ENCODE data around the gene ZMYM3.

ZMYM3 gene

DNA sequence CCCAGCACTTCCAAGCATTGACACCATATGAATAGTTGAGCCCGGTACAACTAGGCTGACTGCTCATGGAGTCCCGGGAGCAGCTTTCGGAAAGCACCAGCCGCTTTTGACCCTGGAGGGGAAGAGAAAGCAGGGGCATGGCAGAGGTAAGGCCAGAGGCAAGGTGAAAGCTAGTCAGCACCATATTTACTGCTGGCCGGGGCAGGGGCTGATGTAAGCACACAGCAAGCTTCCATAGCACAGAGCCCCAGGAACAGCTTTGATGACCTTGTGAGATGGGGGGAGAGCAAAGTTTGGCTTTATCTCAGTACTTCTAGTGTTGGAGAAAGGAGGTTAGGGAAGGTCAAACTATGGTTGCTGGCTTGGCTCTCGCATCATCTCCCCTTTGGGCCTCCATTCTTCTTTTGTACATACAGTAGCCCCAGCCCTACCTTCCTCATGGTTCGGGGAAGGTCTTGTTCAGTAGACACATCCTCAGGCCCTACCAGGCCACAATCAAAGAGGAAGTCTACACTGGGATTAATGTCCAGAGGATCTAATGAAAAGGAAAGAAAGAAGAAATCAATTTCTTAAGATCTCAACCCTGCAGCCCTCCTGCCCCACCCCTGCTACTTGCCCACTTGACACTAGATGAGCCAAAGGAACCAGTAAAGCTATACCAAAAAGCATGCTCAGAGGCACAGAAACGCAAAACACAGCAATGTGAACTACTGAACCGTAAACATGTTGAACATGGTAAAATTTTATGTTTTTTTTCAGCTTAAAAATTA, 9.4 kb downstream of the ZMYM3 start:
- DNase-seq (ENCODE audit: extremely low spot score): no peak
- ChIA-PET CTCF (no interaction called here), POLR2A (no interaction called here)
- TF ChIP-seq FOXK2 (IDR thresholded peaks at IDR 0.05) (no peak), BHLHE40 (IDR thresholded peaks at IDR 0.05; ENCODE audit: borderline replicate concordance) (no peak), HDGF (IDR thresholded peaks at IDR 0.05; ENCODE audit: borderline replicate concordance) (no peak), SUZ12 (IDR thresholded peaks at IDR 0.05) (no peak), ZNF384 (IDR thresholded peaks at IDR 0.05) (no peak), FOXA1 (IDR thresholded peaks at IDR 0.05) (no peak), L3MBTL2 (conservative IDR thresholded peaks at IDR 0.05) (no peak)

DNA sequence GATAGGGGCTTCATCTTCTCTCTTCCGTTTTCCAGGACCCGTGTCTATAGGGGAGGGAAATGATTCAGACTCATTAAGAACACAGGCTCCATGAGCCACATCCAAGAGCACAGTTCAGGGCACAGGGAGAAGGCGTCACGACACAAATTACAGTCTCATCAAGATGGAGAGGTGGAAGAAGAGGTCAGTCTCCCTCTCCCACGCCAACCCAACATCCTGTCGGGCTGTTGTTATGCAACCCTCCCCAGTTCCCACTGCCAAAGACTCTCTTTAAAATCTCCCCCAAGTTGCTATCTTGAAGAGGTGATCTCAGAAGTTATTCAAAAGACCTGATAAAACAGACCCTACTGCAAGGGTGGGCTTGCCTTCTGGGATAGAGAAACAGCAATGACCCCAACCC, 12.6 kb downstream of the ZMYM3 start:
- ChIA-PET POLR2A (no interaction called here), CTCF (no interaction called here)
- no peak for DNase-seq (ENCODE audit: extremely low spot score)
- TF ChIP-seq SUZ12 (IDR thresholded peaks at IDR 0.05) (no peak), ELF4 (IDR thresholded peaks at IDR 0.05) (no peak), CTBP1 (IDR thresholded peaks at IDR 0.05; ENCODE audit: borderline replicate concordance) (no peak), ZNF384 (IDR thresholded peaks at IDR 0.05) (no peak), NFRKB (IDR thresholded peaks at IDR 0.05) (no peak), HDGF (IDR thresholded peaks at IDR 0.05; ENCODE audit: borderline replicate concordance) (no peak), FOXA1 (IDR thresholded peaks at IDR 0.05) (no peak), ARNT (IDR thresholded peaks at IDR 0.05) (no peak), FOXM1 (IDR thresholded peaks at IDR 0.05; ENCODE audit: borderline replicate concordance) (no peak)

DNA sequence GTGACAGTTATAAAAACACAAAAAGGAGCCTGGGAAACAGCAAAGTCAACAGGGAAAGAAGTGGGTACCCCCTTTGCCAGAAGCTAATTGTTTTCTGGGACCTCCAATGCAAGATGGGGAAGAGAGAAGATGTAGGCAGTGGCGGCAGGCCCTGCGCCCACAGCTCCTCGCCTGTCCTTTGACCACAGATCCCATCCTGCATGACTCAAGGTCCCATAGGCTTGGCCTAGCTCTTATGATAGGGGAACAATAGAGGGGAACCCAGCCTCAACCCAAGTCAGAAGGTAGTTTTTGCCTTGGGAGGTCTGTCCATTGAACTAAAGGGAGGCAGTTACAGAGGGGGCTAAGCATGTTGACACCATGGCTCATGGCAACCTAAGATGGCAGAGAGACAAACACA, 14.2 kb downstream of the ZMYM3 start:
- no peak for DNase-seq (ENCODE audit: extremely low spot score)
- POLR2A ChIA-PET: no interaction called here

DNA sequence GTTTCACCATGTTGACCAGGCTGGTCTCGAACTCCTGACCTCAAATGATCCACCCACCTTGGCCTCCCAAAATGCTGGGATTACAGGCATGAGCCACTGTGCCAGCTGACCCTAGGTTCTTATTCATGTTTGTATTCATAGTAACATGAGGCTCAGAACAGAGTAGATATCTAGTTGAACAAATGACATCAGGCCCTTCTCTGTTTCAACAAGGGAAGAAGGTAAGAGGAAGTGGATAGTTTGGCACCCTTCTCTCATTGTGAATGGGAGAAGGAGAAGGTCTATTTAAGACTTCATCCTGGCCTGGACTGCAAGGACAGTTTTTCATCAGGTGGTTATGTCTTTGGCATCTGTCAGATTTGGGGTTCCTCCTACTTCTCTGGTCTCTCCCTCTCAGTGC, 17.1 kb downstream of the ZMYM3 start:
- ChIA-PET POLR2A (no interaction called here), CTCF (no interaction called here)
- TF ChIP-seq ELF4 (IDR thresholded peaks at IDR 0.05) (no peak), FOXK2 (IDR thresholded peaks at IDR 0.05) (no peak), FOXM1 (IDR thresholded peaks at IDR 0.05; ENCODE audit: borderline replicate concordance) (no peak), NFRKB (IDR thresholded peaks at IDR 0.05) (no peak)
- no peak for DNase-seq (ENCODE audit: extremely low spot score)

More for the DNA sequence above, 14.2 kb downstream of the ZMYM3 start:
- CTCF ChIA-PET: no interaction called here
- TF ChIP-seq SP1 (IDR thresholded peaks at IDR 0.05): no peak
- TF ChIP-seq ZNF384 (IDR thresholded peaks at IDR 0.05): no peak
- no peak for TF ChIP-seq LEF1 (IDR thresholded peaks at IDR 0.05; ENCODE audit: borderline replicate concordance)
- no peak for TF ChIP-seq ARNT (IDR thresholded peaks at IDR 0.05)
- no peak for TF ChIP-seq HDGF (IDR thresholded peaks at IDR 0.05; ENCODE audit: borderline replicate concordance)
- TF ChIP-seq, protein P1, sequence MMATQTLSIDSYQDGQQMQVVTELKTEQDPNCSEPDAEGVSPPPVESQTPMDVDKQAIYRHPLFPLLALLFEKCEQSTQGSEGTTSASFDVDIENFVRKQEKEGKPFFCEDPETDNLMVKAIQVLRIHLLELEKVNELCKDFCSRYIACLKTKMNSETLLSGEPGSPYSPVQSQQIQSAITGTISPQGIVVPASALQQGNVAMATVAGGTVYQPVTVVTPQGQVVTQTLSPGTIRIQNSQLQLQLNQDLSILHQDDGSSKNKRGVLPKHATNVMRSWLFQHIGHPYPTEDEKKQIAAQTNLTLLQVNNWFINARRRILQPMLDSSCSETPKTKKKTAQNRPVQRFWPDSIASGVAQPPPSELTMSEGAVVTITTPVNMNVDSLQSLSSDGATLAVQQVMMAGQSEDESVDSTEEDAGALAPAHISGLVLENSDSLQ (IDR thresholded peaks at IDR 0.05): no peak
- no peak for TF ChIP-seq TARDBP (IDR thresholded peaks at IDR 0.05)
- no peak for TF ChIP-seq L3MBTL2 (conservative IDR thresholded peaks at IDR 0.05)
- TF ChIP-seq FOXA1 (IDR thresholded peaks at IDR 0.05): no peak
- no peak for TF ChIP-seq ELF4 (IDR thresholded peaks at IDR 0.05)

DNA sequence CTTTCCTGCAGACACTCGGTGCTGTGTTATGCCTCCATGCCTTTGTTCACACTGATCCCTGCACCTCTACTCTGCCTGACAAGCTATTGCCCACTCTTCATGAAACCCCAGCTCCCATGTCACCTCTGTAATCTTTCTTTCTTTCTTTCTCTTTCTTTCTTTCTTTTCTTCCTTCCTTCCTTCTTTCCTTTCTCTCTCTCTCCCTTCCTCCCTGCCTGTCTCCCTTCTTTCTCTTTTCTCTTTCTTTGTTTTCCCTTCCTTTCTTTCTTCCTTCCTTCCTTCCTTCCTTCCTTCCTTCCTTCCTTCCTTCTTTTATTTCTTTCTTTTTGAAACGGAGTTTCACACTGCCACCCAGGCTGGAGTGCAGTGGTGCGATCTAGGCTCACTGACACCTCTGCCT, 18.5 kb downstream of the ZMYM3 start:
- DNase-seq (ENCODE audit: extremely low spot score): no peak
- ChIA-PET POLR2A (no interaction called here), CTCF (no interaction called here)
- no peak for TF ChIP-seq SP1 (IDR thresholded peaks at IDR 0.05)
- TF ChIP-seq LEF1 (IDR thresholded peaks at IDR 0.05; ENCODE audit: borderline replicate concordance): no peak
- no peak for TF ChIP-seq ELF4 (IDR thresholded peaks at IDR 0.05)
- TF ChIP-seq FOXA1 (IDR thresholded peaks at IDR 0.05): no peak
- TF ChIP-seq FOXK2 (IDR thresholded peaks at IDR 0.05): no peak
- 0 out of 2 replicates have a peak, but pooled peaks have one; percentile 15 for TF ChIP-seq BHLHE40 (IDR thresholded peaks at IDR 0.05; ENCODE audit: borderline replicate concordance)

DNA sequence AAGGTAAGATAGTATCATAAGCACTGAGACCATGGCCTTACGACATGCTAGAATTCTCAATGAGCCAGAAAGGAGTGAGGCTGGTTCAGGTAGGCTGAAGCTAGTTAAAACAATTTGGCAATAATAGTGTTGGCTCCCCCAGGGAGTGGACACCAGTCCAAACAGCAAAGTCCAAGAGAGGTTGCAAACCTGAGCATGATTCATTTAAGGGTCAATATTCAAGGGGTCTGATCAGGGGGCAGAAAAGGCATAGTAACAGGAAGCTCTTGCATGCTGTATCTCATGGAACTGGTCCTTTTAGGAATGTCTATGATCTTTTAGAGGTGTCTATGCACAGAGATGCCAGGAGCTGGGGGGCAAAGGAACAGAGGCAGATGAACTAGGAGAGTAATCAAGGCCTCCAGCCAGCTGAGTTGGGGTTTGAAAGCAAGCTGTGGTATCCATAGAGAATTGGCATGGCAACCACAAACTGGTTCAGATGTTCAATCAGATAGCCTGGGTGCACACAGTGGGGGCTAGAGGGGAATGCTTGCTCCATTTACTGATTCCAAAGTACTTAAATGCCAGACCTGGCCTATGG, 25.8 kb downstream of the ZMYM3 start:
- DNase-seq (ENCODE audit: extremely low spot score): no peak
- ChIA-PET CTCF (interaction anchor here (0.8 to 1.2 kb wide), 2 partner anchors 16 to 26 kb away, joined by 3 to 4 read pairs; partner anchors contain the start of gene ZMYM3), POLR2A (interaction anchor here (1.0 to 2.0 kb wide), 3 partner anchors 23 to 46 kb away, joined by 3 to 8 read pairs (median 3); no protein-coding TSS in a partner anchor)
- TF ChIP-seq SP1 (IDR thresholded peaks at IDR 0.05): no peak
- no peak for TF ChIP-seq L3MBTL2 (conservative IDR thresholded peaks at IDR 0.05)
- TF ChIP-seq FOXM1 (IDR thresholded peaks at IDR 0.05; ENCODE audit: borderline replicate concordance): no peak
- TF ChIP-seq FOXK2 (IDR thresholded peaks at IDR 0.05): no peak
- no peak for TF ChIP-seq LEF1 (IDR thresholded peaks at IDR 0.05; ENCODE audit: borderline replicate concordance)
- TF ChIP-seq FOXA1 (IDR thresholded peaks at IDR 0.05): no peak
- no peak for TF ChIP-seq ELF4 (IDR thresholded peaks at IDR 0.05)
- no peak for TF ChIP-seq ARNT (IDR thresholded peaks at IDR 0.05)
- TF ChIP-seq, protein P1 (IDR thresholded peaks at IDR 0.05): no peak
- no peak for TF ChIP-seq TARDBP (IDR thresholded peaks at IDR 0.05)
- no peak for TF ChIP-seq SUZ12 (IDR thresholded peaks at IDR 0.05)
- TF ChIP-seq CTBP1 (IDR thresholded peaks at IDR 0.05; ENCODE audit: borderline replicate concordance): no peak
- TF ChIP-seq NFRKB (IDR thresholded peaks at IDR 0.05): no peak
- no peak for TF ChIP-seq HDGF (IDR thresholded peaks at IDR 0.05; ENCODE audit: borderline replicate concordance)
- no peak for TF ChIP-seq BHLHE40 (IDR thresholded peaks at IDR 0.05; ENCODE audit: borderline replicate concordance)
- TF ChIP-seq ZNF384 (IDR thresholded peaks at IDR 0.05): no peak

Measured in HEK293T (cell line).